Stromal cell of bone marrow (primary cell): Measurements from ENCODE around the gene CNBD2.
"Not testable (repeated sequence)": the region's sequence is repeated elsewhere in the genome, so short reads cannot be mapped to it uniquely, and the experiment has no call there.

ENCODE experiments used
- DNase-seq: peaks from one replicate; pipeline ENCODE4 v3.0.0-alpha.2; 2012; ENCODE audit warnings: low read depth

Gene CNBD2

DNA sequence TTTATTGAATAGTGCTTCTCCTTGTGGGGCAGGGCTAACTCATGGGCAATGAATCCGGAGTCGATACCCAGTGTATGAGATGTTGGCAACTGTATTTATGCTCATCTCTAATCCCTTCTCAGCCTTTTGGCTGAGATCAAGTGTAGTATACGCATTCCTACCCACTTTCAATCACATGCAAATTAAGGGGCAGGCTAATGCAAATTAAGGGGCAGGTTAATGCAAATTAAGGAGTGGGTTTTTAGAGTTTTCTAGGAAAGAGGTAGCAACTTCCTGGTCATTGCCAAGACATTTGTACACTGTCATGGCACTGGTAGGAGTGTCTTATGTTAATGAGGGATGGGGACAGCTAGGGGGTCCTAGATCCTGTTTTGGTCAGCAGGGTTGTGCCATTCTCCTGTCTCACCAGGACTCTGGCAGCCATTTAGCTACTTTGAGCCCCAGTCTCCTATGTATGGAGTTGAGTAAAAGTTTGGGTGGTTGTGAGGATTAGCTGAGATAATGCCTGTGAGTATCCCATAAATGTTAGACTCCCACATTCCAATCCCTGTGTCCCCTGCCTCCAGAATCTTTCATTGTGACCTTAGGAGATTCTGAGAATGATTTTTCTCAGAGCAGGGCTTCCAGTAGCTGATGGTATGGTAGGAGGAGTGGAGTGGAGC, at the start of gene CNBD2:
Gene CNBD2, plus strand, starts transcription at position 612 of the 662 bp plus-strand sequence. CDS start 173 bp downstream, outside the sequence.
- DNase-seq: no peak

- no peak for DNase-seq
Observed at GRCh38 chr20:35920523-35920922, 47.9 kb upstream of the CNBD2 start.

DNA sequence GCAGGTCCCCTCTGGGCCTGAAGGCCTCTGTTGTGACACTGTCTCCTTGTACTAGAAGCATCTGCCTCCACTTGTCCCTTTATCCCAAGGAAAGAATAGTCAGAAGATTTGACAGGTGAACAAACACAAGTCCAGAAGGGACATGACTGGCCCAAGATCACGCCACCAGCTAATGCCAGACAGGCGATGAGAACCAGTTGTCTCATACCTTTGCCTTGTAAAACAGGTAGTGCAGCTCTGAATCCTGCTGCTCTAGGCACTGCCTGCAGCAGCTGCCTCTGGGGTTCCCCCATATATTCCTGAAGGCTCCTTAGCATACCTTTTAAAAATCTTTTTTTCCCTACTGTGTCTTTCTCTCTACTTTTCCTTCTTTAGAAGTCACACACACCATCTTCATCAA, 39.1 kb upstream of the CNBD2 start:
- DNase-seq: no peak

- no peak for DNase-seq
Observed at GRCh38 chr20:35934050-35934449, 34.3 kb upstream of the CNBD2 start.

- DNase-seq: no peak
Observed at GRCh38 chr20:35939264-35939663, 29.1 kb upstream of the CNBD2 start.

DNA sequence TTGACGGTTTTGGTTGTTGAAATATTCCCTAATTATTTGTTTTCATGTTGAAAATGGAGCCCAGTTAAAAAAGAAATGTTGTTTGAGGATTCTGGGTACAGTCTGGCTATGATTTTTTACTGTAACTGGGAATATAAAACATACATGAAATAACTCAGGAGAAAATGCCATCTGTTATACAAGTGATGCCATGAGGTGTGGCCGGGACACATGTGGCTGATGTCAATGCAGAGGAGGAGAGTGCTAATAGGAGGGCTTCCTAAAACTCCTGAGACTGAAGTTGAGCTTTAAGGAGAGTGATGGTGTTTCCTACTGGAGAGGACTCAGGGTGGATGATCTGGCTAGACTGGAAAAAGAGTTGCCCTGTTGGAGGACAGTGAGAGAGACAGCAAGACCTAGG, 26.8 kb upstream of the CNBD2 start:
- DNase-seq: no peak

- DNase-seq: no peak
Observed at GRCh38 chr20:35942243-35942642, 26.1 kb upstream of the CNBD2 start.

- DNase-seq: no peak
Observed at GRCh38 chr20:35947489-35947888, 20.9 kb upstream of the CNBD2 start.

DNA sequence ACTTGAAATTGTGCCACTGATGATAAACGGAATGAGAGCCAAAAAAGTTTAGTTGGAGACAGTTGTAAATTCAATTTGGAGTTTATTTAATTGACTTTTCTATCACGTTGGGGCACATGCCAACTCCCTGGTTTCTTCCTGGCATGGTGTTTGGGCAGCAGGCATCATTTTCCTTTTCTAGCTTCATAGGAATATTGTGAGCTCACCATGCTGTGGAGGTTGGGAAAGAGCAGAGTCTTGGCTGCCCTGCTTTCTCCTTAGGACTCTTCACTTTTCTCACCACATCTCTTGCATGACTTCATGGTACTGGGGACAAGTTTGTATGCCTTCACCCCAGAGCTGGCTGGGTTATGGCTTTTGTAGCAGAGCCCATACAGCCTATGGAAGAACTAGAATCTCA, 20.5 kb upstream of the CNBD2 start:
- peak; percentile 44 for DNase-seq

DNA sequence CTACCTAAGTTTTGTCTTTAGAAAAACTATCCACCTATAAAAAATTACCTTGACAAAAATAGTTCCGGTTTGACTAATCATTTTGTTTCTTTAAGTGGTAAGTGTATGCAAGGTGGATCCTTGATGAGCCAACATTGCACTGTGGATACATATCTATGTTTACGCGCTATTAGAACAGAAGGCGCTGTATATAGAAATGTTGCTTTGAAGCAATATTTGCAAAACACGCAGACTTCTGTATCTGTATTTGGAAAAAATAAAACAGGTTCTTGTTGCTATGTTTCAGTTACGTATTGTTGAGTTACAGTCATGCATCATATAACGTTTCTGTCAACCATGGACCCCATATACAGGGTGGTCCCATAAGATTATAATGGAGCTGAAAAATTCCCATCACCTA, 18.3 kb upstream of the CNBD2 start:
- DNase-seq: no peak

GRCh38 chr20:35952080-35952479, 16.3 kb upstream of the CNBD2 start:
- not testable (repeated sequence) for DNase-seq

DNA sequence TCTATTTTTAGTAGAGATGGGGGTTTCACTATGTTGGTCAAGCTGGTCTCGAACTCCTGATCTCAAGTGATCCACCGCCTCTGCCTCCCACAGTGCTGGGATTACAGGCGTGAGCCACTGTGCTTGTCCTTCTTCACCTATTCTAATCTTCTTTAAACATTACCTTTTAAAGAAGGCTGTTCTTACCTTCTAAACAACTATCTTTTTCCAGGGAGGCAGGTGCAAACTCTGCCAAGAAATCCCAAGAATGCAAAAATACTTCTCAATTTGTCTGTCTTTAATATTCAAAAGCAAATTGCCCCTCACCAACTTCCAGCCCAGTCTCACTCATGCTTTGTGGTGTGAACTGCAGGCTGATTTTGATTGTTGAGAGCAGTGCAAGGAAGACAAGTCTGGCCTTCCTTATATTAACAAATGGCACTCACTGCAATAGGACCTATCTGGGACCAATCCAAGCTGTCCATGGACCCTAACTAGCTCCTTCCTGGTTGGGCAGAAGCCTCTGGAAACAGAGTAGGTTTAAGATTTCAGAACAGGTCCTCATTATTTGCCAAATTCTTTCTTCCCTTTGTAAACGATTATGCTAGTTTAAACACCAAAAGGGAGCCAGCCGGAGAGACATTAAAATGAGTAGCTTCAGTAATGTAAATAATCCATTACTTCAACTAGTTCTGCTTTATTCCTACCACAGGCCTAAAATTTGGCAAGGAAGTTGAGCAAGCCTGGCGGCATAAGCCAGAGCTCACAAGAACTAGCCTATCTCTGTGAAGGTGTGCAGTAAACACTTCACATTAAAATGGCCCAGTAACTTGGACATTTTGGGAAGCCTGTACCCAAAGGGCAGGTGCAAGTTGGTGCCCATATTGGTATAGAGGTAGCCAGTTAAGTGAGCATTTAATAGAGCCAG, 15.7 kb upstream of the CNBD2 start:
- DNase-seq: no peak

GRCh38 chr20:35953387-35954199, 14.8 kb upstream of the CNBD2 start:
- DNase-seq: no peak

DNA sequence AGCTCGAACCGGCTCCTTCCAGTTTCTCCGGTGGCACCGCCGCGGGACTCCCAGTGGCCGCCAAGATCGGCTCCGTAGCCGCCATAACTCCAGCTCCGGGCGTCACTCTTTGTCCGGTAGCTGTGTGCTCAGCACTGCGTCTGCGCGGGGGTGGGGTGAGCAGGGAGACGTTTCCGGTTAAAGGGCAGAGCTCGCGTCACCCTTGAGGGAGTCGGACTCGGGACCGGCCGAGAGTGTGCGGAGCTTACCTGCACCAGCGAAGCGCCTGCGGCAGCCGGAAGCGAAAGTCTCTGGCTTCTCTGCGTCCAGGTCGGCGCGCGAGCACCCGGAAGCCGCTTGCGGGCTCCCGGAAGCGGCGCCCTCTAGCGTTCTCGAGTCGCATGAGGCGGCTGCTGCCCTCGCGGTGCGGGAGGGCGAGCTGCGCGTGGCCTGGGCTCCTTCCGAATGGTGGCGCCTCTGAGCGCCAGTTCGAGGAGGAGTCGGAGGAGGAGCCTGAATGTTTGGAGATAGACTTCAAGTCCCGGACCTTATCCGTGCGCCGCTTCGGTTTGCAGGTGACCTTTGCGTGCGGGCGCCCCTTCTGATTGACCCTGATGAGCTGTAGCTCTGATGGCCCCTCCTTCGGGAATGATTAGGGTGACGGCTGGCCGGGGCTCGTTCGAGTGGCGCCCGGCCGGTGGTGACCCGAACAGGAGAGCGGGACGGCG, 14.0 kb upstream of the CNBD2 start, which contains the start of gene SCAND1:
Gene SCAND1, minus strand, starts transcription at position 303 of the 707 bp plus-strand sequence. Its CDS starts 218 bp downstream, at position 85.
- peak; percentile 90 for DNase-seq

- no peak for DNase-seq
Observed at GRCh38 chr20:35954907-35955251, 13.5 kb upstream of the CNBD2 start.

DNA sequence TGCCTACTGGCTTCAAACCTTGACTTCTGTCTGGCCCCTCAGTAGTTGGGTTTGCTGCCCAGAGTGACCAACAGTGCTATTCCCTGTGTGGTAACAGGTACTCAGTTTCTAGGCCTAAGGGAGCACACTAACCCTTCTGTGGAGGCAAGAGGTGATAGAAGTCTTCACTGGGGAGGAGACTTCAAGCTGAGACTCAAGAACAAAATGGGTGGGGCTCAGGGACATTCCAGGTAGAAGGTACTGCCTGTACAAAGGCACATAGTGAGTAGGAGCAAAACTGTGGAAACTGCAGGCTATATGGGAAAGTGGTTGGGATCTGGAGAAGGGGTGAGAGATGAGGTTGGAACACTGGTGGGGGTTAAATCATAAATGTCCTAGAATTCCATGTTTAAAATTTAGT, 11.8 kb upstream of the CNBD2 start:
- DNase-seq: no peak

DNA sequence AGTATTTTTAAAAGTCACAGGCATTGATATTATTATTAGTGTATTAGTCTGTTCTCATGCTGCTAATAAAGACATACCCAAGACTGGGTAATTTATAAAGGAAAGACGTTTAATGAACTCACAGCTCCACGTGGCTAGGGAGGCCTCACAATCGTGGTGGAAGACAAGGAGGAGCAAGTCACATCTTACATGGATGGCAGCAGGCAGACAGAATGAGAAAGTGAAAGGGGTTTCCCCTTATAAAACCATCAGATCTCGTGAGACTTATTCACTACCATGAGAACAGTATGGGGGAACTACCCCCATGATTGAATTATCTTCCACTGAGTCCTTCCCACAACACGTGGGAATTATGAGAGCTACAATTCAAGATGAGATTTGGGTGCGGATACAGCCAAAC, 9.1 kb upstream of the CNBD2 start:
- not testable (repeated sequence) for DNase-seq

DNA sequence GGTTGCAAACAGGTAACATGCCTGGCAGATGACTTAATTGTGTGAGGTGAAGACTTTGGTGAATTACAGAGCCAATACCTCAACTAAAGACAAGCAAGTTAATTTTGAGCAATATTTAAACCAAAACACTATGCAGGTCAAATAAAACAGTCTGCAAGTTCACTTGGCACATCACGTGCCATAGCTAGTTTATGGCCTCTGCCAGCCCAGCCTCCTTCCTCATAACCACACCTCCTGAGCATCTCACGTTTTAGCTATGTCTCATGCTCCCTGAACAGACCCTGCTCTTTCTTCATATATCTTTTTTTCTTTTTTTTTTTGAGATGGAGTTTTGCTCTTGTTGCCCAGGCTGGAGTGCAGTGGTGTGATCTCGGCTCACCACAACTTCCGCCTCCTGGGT, 4.5 kb upstream of the CNBD2 start:
- no peak for DNase-seq

DNA sequence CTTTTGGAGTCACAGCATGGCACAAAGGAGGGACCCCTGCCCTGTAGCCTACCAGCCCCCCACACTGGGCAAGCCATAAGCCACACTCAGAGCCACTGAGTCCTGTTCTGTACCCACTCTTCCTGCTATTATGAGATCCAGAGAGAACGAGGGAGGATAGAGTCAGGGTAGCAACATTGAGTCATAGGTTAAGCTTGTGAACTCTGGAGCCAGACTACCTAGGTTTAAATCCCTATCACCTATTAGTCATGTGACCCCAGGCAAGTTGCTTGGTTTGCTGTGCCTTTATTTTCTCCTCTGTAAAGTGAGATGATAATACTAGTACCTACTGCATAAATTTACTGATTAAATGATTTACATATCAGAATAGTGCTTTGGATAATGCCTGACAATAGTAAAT, 540 bp downstream of the CNBD2 start:
- no peak for DNase-seq

GRCh38 chr20:35971981-35972380, 3.6 kb downstream of the CNBD2 start:
- no peak for DNase-seq

DNA sequence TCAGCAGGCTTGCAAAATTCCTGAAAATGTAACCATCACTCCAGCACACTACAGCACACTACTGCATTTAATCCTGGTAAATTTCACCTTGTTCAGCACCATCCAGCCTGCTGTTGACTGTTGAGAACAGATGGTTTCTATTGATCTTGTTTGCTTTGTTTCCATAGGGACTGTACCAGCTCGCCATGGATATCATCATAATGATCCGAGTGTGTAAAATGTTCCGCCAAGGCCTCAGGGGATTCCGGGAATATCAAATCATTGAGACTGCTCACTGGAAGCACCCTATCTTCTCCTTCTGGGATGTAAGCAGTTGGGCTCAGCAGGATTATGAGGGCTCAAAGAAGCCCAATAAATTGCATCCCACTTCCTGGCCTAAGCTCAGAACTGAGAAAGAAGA, 4.1 kb downstream of the CNBD2 start:
- DNase-seq: peak; percentile 43

DNA sequence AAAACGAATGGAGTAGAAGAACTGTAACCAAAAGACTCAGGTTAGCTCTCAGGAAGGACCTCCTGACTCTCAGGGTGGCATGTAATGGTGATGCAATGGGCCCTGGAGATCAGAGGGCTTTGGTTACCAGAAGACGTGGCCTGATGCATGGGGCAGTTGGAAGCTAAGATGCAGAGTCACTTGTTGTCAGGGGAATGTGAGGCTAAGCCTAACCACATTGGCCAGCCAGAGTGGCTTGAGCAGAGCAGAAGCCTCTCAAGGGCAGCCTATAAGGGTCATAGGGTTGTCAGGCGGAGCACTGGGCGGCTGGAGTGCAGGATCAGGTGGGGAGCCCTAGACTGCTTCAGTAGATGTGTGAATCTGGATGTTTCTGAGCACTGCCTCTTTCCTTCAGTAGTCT, 5.9 kb downstream of the CNBD2 start:
- DNase-seq: no peak
